A549 (cell line): Measurements from ENCODE around the gene HCN4.

Source experiments
- ATOH8 ChIP-seq: fragments of 250-450 bp; sonication (Bioruptor Pico); IDR thresholded peaks from 2 replicates; pipeline ENCODE4 v1.5.0; 2020; ENCODE audit warnings: low read depth, mild to moderate bottlenecking, moderate library complexity
- CBX2 ChIP-seq: fragments of 200-600 bp; sonication (generic); IDR thresholded peaks from 2 replicates; pipeline ENCODE4 v1.6.1; 2016; ENCODE audit warnings: low read depth, mild to moderate bottlenecking, borderline replicate concordance
- CTCF ChIP-seq: fragments of >200 bp; sonication (Bioruptor Twin); formaldehyde crosslinking; IDR thresholded peaks from 3 replicates; pipeline ENCODE4 v1.5.1; 2016
- EP300 ChIP-seq, 2 experiments: fragments of >200 bp; sonication (Bioruptor Twin); formaldehyde crosslinking; IDR thresholded peaks; 2 replicates in 1 of 2; 3 replicates in 1 of 2; pipeline ENCODE4 v1.6.1; 2016 to 2017
- FOSL2 ChIP-seq, 2 experiments: fragments of 450-650 bp in 1 of 2; fragments of >200 bp in 1 of 2; sonication (Bioruptor Twin) in 1 of 2; formaldehyde crosslinking; IDR thresholded peaks; 2 replicates each; pipeline versions ENCODE4 v1.5.0 to v1.6.1; 2016 to 2020; ENCODE audit warnings: mild to moderate bottlenecking in 1 of 2, moderate library complexity in 1 of 2
- JUNB ChIP-seq: fragments of >200 bp; sonication (Bioruptor Twin); formaldehyde crosslinking; IDR thresholded peaks from 2 replicates; pipeline ENCODE4 v1.6.1; 2016
- MAFK ChIP-seq: fragments of 450-650 bp; IDR thresholded peaks from 2 replicates; pipeline ENCODE4 v1.6.1; 2014; ENCODE audit not compliant: partially characterized antibody
- POLR2A ChIP-seq: IDR thresholded peaks from 2 replicates; pipeline ENCODE4 v1.6.1; 2012; ENCODE audit warnings: mild to moderate bottlenecking, low read length
- RAD21 ChIP-seq, 2 experiments: fragments of >200 bp in 1 of 2; sonication (Bioruptor Twin) in 1 of 2; formaldehyde crosslinking in 1 of 2; IDR thresholded peaks in 1 of 2; conservative IDR thresholded peaks in 1 of 2; 2 replicates in 1 of 2; 3 replicates in 1 of 2; pipeline ENCODE4 v1.6.1; 2012 to 2018; ENCODE audit warnings: inconsistent platforms in 1 of 2
- TF ChIP-seq, protein P1 (sequence below): fragments of 250-450 bp; sonication (Bioruptor Pico); IDR thresholded peaks from 2 replicates; pipeline ENCODE4 v1.5.0; 2021; ENCODE audit warnings: mild to moderate bottlenecking, moderate library complexity, borderline replicate concordance

GRCh38 chr15:73334086-73334485 lies 34.7 kb downstream of the HCN4 start:
- TF ChIP-seq MAFK, result no peak
- TF ChIP-seq CTCF, result no peak
- TF ChIP-seq, protein P1, sequence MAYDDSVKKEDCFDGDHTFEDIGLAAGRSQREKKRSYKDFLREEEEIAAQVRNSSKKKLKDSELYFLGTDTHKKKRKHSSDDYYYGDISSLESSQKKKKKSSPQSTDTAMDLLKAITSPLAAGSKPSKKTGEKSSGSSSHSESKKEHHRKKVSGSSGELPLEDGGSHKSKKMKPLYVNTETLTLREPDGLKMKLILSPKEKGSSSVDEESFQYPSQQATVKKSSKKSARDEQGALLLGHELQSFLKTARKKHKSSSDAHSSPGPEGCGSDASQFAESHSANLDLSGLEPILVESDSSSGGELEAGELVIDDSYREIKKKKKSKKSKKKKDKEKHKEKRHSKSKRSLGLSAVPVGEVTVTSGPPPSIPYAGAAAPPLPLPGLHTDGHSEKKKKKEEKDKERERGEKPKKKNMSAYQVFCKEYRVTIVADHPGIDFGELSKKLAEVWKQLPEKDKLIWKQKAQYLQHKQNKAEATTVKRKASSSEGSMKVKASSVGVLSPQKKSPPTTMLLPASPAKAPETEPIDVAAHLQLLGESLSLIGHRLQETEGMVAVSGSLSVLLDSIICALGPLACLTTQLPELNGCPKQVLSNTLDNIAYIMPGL (CRISPR knock-in tag), result no peak
- no peak for TF ChIP-seq FOSL2 (IDR thresholded peaks at IDR 0.05)
- TF ChIP-seq FOSL2 (CRISPR knock-in tag; IDR thresholded peaks at IDR 0.05), result no peak
- no peak for TF ChIP-seq EP300 (IDR thresholded peaks at IDR 0.05)
- TF ChIP-seq CBX2, result no peak
- no peak for TF ChIP-seq POLR2A
- TF ChIP-seq RAD21 (conservative IDR thresholded peaks at IDR 0.05 in 1 of 2, IDR thresholded peaks at IDR 0.05 in 1 of 2), result no peak
- TF ChIP-seq ATOH8 (CRISPR knock-in tag), result no peak
- no peak for TF ChIP-seq JUNB
